HCT116 (cell line): ENCODE data around the gene IVD. TPM values are rescaled to one million over a fixed set of nuclear protein-coding genes. Genes with fewer than 3 reads are reported as not detected.

Experiments used
- ATAC-seq: fragments of 200-7000 bp; cut with Tn5 transposase; 2 replicates; pipeline ENCODE4 v1.9.1; 2020; ENCODE audit warnings: mild to moderate bottlenecking, moderate library complexity
- BruUV-seq: library from RNA; stranded (reverse); fragments of 400-500 nt; replicated peaks from 2 replicates; lab custom pipeline; 2021; lab: Mats Ljungman, UMichigan
- CTCF ChIA-PET: fragments of 300-600 bp; sonication (Branson Sonifier 250); formaldehyde crosslinking; loops from one replicate; lab custom pipeline; 2021; ENCODE audit warnings: antibody characterized with exemption; lab: Charles Lee
- POLR2A ChIA-PET: fragments of 300-600, 350-600 bp; sonication (Branson Sonifier 250); formaldehyde crosslinking; loops from one replicate; lab custom pipeline; 2021; ENCODE audit warnings: antibody characterized with exemption; lab: Charles Lee
- RAD21 ChIA-PET, 2 experiments: fragments of 300-600 bp; sonication (Branson Sonifier 250); formaldehyde crosslinking; loops; one replicate each; lab custom pipeline; 2023; ENCODE audit warnings: low total read pairs in 2 of 2; ENCODE audit not compliant: uncharacterized antibody in 2 of 2, unreplicated experiment in 2 of 2, low non-redundant PET in 1 of 2; lab: Charles Lee
- DNase-seq: peaks from one replicate; pipeline ENCODE4 v3.0.0-alpha.2; 2010; ENCODE audit warnings: low read depth, low spot score
- H2AFZ ChIP-seq: fragments of 200-600 bp; shearing (Covaris generic), sonication (generic); 2 replicates; pipeline ENCODE4 v1.6.1; 2017; ENCODE audit warnings: low read depth, mixed run types, mixed read lengths, antibody characterized with exemption, low read length; ENCODE audit not compliant: poor library complexity, severe bottlenecking
- H3K27ac ChIP-seq: 2 replicates; pipeline ENCODE4 v1.5.1; 2012; ENCODE audit warnings: low read depth, low read length
- H3K27me3 ChIP-seq: fragments of 200-600 bp; sonication (generic); 2 replicates; pipeline ENCODE4 v1.6.1; 2016; ENCODE audit warnings: mixed run types, low read length, mixed read lengths; ENCODE audit not compliant: insufficient read depth
- H3K36me3 ChIP-seq, 2 experiments: fragments of 200-500 bp in 1 of 2; fragments of 200-600 bp in 1 of 2; sonication (Bioruptor generic) in 1 of 2; sonication (generic) in 1 of 2; 2 replicates each; pipeline versions ENCODE4 v1.5.1 to v1.6.1; 2014 to 2016; ENCODE audit warnings: low read length in 2 of 2, inconsistent platforms in 1 of 2, mixed read lengths in 1 of 2, mixed run types in 1 of 2; ENCODE audit not compliant: insufficient read depth in 2 of 2, control insufficient read depth in 1 of 2
- H3K4me1 ChIP-seq, 2 experiments: fragments of 200-600 bp in 1 of 2; sonication (generic) in 1 of 2; 2 replicates each; pipeline versions ENCODE4 v1.5.1 to v1.6.1; 2012 to 2017; ENCODE audit warnings: low read length in 2 of 2, inconsistent platforms in 1 of 2, mild to moderate bottlenecking in 1 of 2, mixed read lengths in 1 of 2, mixed run types in 1 of 2, moderate library complexity in 1 of 2; ENCODE audit not compliant: insufficient read depth in 2 of 2, control insufficient read depth in 1 of 2
- H3K4me2 ChIP-seq: fragments of 200-600 bp; sonication (generic); 2 replicates; pipeline ENCODE4 v1.6.1; 2017; ENCODE audit warnings: mixed run types, low read length, mixed read lengths
- H3K4me3 ChIP-seq, 2 experiments: fragments of 200-600 bp in 1 of 2; sonication (generic) in 1 of 2; replicated peaks in 1 of 2; 2 replicates each; pipeline ENCODE4 v1.5.1; 2011 to 2016; ENCODE audit warnings: low read length in 2 of 2, control low read depth in 1 of 2, low read depth in 1 of 2, mild to moderate bottlenecking in 1 of 2, mixed read lengths in 1 of 2, mixed run types in 1 of 2
- H3K79me2 ChIP-seq: fragments of 200-600 bp; sonication (generic); 2 replicates; pipeline ENCODE4 v1.6.1; 2017; ENCODE audit warnings: mild to moderate bottlenecking, mixed run types, low read length, moderate library complexity, mixed read lengths; ENCODE audit not compliant: insufficient read depth
- H3K9ac ChIP-seq: fragments of 200-600 bp; sonication (generic); 2 replicates; pipeline ENCODE4 v1.6.1; 2016; ENCODE audit warnings: low read length, mixed read lengths
- H3K9me2 ChIP-seq: fragments of 200-600 bp; sonication (generic), shearing (Covaris generic); 2 replicates; pipeline ENCODE4 v1.6.1; 2017; ENCODE audit warnings: mixed run types, mild to moderate bottlenecking, moderate library complexity; ENCODE audit not compliant: insufficient read depth
- H3K9me3 ChIP-seq, 2 experiments: fragments of 200-500 bp in 1 of 2; fragments of 200-600 bp in 1 of 2; sonication (Bioruptor generic) in 1 of 2; sonication (generic) in 1 of 2; 2 replicates each; pipeline ENCODE4 v1.6.1; 2014 to 2017; ENCODE audit warnings: low read length in 2 of 2, mixed read lengths in 2 of 2, inconsistent platforms in 1 of 2, low read depth in 1 of 2, mild to moderate bottlenecking in 1 of 2, mixed run types in 1 of 2, moderate library complexity in 1 of 2; ENCODE audit not compliant: control insufficient read depth in 1 of 2, insufficient read depth in 1 of 2
- H4K20me1 ChIP-seq: fragments of 200-600 bp; sonication (generic), shearing (Covaris generic); 2 replicates; pipeline ENCODE4 v1.6.1; 2017; ENCODE audit warnings: mixed run types, mild to moderate bottlenecking, moderate library complexity; ENCODE audit not compliant: insufficient read depth
- CBX3 ChIP-seq: IDR thresholded peaks from 2 replicates; pipeline ENCODE4 v1.6.1; 2012; ENCODE audit warnings: low read depth
- EZH2phosphoT487 ChIP-seq: fragments of 200-600 bp; IDR thresholded peaks from 2 replicates; pipeline ENCODE4 v1.6.1; 2018; ENCODE audit warnings: antibody characterized with exemption, borderline replicate concordance
- JUND ChIP-seq: IDR thresholded peaks from 2 replicates; pipeline ENCODE4 v1.6.1; 2012
- POLR2AphosphoS5 ChIP-seq: IDR thresholded peaks from 2 replicates; pipeline ENCODE4 v1.6.1; 2011; ENCODE audit warnings: mild to moderate bottlenecking, low read depth, low read length, moderate library complexity
- RAD21 ChIP-seq: IDR thresholded peaks from 2 replicates; pipeline ENCODE4 v1.6.1; 2012; ENCODE audit warnings: low read depth, mild to moderate bottlenecking
- SIN3A ChIP-seq: IDR thresholded peaks from 2 replicates; pipeline ENCODE4 v1.6.1; 2012; ENCODE audit warnings: low read depth
- SP1 ChIP-seq: IDR thresholded peaks from 2 replicates; pipeline ENCODE4 v1.6.1; 2012; ENCODE audit warnings: low read depth
- SRF ChIP-seq: IDR thresholded peaks from 2 replicates; pipeline ENCODE4 v1.6.1; 2012; ENCODE audit warnings: low read depth
- TCF7L2 ChIP-seq: IDR thresholded peaks from 2 replicates; pipeline ENCODE4 v1.7.0; 2011; ENCODE audit warnings: borderline replicate concordance, inconsistent platforms; ENCODE audit not compliant: insufficient read depth, insufficient read length; ENCODE audit errors: extremely low read depth
- ZBTB33 ChIP-seq: IDR thresholded peaks from 2 replicates; pipeline ENCODE4 v1.6.1; 2011; ENCODE audit warnings: mild to moderate bottlenecking, low read length, moderate library complexity; ENCODE audit not compliant: insufficient replicate concordance; ENCODE audit errors: extremely low read depth
- intact Hi-C: fragments of 100-400 bp; cut with micrococcal nuclease; formaldehyde crosslinking; loops from 2 replicates; pipeline ENCODE4 v1.10.0; 2022
- total RNA-seq: library from RNA; stranded (reverse); gene quantifications from one replicate; pipeline ENCODE4 v1.2.1, GENCODE V29; 2021; ENCODE audit not compliant: unreplicated experiment
- TF ChIP-seq, protein P1 (sequence below), 3 experiments: fragments of 200-600 bp in 1 of 3; sonication (generic) in 1 of 3; IDR thresholded peaks in 2 of 3; conservative IDR thresholded peaks in 1 of 3; 2 replicates each; pipeline ENCODE4 v1.5.1; 2012 to 2017; ENCODE audit warnings: low read depth in 2 of 3, low read length in 2 of 3, antibody characterized with exemption in 1 of 3, borderline replicate concordance in 1 of 3, control low read depth in 1 of 3, mild to moderate bottlenecking in 1 of 3, mixed read lengths in 1 of 3, mixed run types in 1 of 3, moderate library complexity in 1 of 3; ENCODE audit not compliant: insufficient read depth in 1 of 3
- TF ChIP-seq, protein P2 (sequence below): IDR thresholded peaks from 2 replicates; pipeline ENCODE4 v1.6.1; 2012; ENCODE audit warnings: low read depth

The IVD gene
- total RNA-seq, 1 experiment from 2014 or later, result 65.6 TPM

DNA sequence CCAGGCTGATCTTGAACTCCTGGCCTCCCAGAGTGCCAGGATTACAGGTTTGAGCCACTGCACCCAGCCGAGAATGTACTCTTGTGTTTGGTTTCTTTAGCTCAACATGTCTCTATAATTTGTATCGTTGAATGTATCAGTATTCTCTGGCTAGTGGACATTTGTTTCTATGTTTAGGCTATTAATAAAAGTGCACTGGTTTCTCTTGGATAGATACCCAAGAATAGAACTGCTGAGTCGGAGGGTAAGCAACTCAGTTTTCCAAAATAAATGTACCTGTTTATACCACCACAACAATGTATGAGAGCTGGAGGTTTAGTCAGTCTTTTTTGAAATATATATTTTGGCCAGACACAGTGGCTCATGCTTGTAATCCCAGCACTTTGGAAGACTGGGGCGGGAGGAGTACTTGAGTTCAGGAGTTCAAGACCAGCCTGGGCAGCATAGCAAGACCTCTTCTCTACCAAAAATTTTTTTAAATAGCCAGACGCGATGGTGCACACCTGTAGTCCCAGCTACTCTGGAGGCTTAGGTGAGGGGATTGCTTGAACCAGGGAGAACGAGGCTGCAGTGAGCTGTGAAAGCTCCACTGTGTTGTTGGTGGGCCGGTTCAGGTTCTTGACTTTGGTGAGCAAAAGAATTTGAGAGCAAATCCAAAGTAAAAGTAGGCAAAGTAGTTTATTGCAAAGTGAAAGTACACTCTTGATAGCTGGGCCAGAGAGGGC, 7.7 kb upstream of the IVD start:
- H3K27me3 ChIP-seq, result no peaks in the 10 kb centered on the region
- H3K9me3 ChIP-seq, result no peaks in the 10 kb centered on the region
- no peak for TF ChIP-seq SP1
- TF ChIP-seq POLR2AphosphoS5, result no peak
- no peak for TF ChIP-seq JUND
- no peak for TF ChIP-seq ZBTB33
- TF ChIP-seq, protein P1, sequence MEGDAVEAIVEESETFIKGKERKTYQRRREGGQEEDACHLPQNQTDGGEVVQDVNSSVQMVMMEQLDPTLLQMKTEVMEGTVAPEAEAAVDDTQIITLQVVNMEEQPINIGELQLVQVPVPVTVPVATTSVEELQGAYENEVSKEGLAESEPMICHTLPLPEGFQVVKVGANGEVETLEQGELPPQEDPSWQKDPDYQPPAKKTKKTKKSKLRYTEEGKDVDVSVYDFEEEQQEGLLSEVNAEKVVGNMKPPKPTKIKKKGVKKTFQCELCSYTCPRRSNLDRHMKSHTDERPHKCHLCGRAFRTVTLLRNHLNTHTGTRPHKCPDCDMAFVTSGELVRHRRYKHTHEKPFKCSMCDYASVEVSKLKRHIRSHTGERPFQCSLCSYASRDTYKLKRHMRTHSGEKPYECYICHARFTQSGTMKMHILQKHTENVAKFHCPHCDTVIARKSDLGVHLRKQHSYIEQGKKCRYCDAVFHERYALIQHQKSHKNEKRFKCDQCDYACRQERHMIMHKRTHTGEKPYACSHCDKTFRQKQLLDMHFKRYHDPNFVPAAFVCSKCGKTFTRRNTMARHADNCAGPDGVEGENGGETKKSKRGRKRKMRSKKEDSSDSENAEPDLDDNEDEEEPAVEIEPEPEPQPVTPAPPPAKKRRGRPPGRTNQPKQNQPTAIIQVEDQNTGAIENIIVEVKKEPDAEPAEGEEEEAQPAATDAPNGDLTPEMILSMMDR (IDR thresholded peaks at IDR 0.05 in 2 of 3, conservative IDR thresholded peaks at IDR 0.05 in 1 of 3; ENCODE audit: borderline replicate concordance in 1 of 3, insufficient read depth in 1 of 3, low read depth in 2 of 3, low read length in 2 of 3), result no peak
- no peak for TF ChIP-seq EZH2phosphoT487
- TF ChIP-seq, protein P2, sequence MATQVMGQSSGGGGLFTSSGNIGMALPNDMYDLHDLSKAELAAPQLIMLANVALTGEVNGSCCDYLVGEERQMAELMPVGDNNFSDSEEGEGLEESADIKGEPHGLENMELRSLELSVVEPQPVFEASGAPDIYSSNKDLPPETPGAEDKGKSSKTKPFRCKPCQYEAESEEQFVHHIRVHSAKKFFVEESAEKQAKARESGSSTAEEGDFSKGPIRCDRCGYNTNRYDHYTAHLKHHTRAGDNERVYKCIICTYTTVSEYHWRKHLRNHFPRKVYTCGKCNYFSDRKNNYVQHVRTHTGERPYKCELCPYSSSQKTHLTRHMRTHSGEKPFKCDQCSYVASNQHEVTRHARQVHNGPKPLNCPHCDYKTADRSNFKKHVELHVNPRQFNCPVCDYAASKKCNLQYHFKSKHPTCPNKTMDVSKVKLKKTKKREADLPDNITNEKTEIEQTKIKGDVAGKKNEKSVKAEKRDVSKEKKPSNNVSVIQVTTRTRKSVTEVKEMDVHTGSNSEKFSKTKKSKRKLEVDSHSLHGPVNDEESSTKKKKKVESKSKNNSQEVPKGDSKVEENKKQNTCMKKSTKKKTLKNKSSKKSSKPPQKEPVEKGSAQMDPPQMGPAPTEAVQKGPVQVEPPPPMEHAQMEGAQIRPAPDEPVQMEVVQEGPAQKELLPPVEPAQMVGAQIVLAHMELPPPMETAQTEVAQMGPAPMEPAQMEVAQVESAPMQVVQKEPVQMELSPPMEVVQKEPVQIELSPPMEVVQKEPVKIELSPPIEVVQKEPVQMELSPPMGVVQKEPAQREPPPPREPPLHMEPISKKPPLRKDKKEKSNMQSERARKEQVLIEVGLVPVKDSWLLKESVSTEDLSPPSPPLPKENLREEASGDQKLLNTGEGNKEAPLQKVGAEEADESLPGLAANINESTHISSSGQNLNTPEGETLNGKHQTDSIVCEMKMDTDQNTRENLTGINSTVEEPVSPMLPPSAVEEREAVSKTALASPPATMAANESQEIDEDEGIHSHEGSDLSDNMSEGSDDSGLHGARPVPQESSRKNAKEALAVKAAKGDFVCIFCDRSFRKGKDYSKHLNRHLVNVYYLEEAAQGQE, result no peak
- no peak for TF ChIP-seq SIN3A
- TF ChIP-seq SRF, result no peak
- TF ChIP-seq TCF7L2, result no peak
- TF ChIP-seq RAD21, result no peak
- no peak for TF ChIP-seq CBX3
- H3K4me1 ChIP-seq, result no peaks in the 10 kb centered on the region
- CTCF ChIA-PET, result interaction anchor here (1.1 to 1.2 kb wide), 2 partner anchors 30 to 60 kb away, joined by 3 read pairs; no protein-coding TSS in a partner anchor
- H3K9me2 ChIP-seq, result no peaks in the 10 kb centered on the region
- RAD21 ChIA-PET, result no interaction called here
- DNase-seq (no peak), ATAC-seq (no peak)
- intact Hi-C loops, result no loop called here
- no peak overlapping the region for H3K4me2 ChIP-seq
- POLR2A ChIA-PET, result interaction anchor here (0.9 kb wide), 1 partner anchor 8 kb away, joined by 4 read pairs; the partner anchor contains the start of gene IVD
- no peaks in the 10 kb centered on the region for H4K20me1 ChIP-seq
- H2AFZ ChIP-seq, result no peak overlapping the region
- H3K36me3 ChIP-seq, result peaks cover 11% of the 10 kb centered on the region in 2 experiments; a peak in 3 of 4 replicates
- H3K79me2 ChIP-seq, result no peaks in the 10 kb centered on the region
- H3K27ac ChIP-seq, result no peak overlapping the region
- H3K4me3 ChIP-seq, result no peak overlapping the region
- no TSS peak for BruUV-seq
- H3K9ac ChIP-seq, result no peak overlapping the region
